ENCODE measurements around the gene NSRP1. TPM values are rescaled to one million over a fixed set of nuclear protein-coding genes. Genes with fewer than 3 reads are reported as not detected.
"Not testable (repeated sequence)": the region's sequence is repeated elsewhere in the genome, so short reads cannot be mapped to it uniquely, and the experiment has no call there.

Gene NSRP1
- polyA plus RNA-seq, 1 donor from 2014 or later, result 8.6 TPM

GRCh38 chr17:30228011-30228410 lies 111.4 kb downstream of the NSRP1 start:
- Histone ChIP-seq H2AFZ (ENCODE audit: low read depth, low read length) (no peak overlapping the region), H3K36me3 (ENCODE audit: insufficient read depth, low read length) (no peaks in the 10 kb centered on the region), H3K4me3 (ENCODE audit: low read length) (no peak overlapping the region), H3K27ac (ENCODE audit: low read length) (no peak overlapping the region), H3F3A (ENCODE audit: insufficient read depth, low read length, poor library complexity, severe bottlenecking) (no peaks in the 10 kb centered on the region), H3K79me2 (replicated peaks; ENCODE audit: insufficient read depth, low read length) (no peaks in the 10 kb centered on the region), H3K9me3 (ENCODE audit: low read length) (no peaks in the 10 kb centered on the region), H4K20me1 (ENCODE audit: insufficient read depth) (no peaks in the 10 kb centered on the region), H3K9ac (ENCODE audit: low read length) (no peak overlapping the region), H3K9me2 (ENCODE audit: insufficient read depth, low read length) (no peaks in the 10 kb centered on the region), H3K27me3 (ENCODE audit: insufficient read depth, low read depth, low read length) (peaks cover 2% of the 10 kb centered on the region), H3K4me2 (ENCODE audit: low read length) (no peak overlapping the region)
- no peak for TF ChIP-seq SMC3 (conservative IDR thresholded peaks at IDR 0.05; ENCODE audit: poor library complexity)
- TF ChIP-seq TAF1 (IDR thresholded peaks at IDR 0.05; ENCODE audit: low read depth), result no peak
- no peak for TF ChIP-seq REST (IDR thresholded peaks at IDR 0.05; ENCODE audit: borderline replicate concordance)
- no peak for TF ChIP-seq EP300 (conservative IDR thresholded peaks at IDR 0.05; ENCODE audit: poor library complexity, severe bottlenecking)
- no peak for TF ChIP-seq POLR2AphosphoS5 (IDR thresholded peaks at IDR 0.05)

GRCh38 chr17:30229012-30229411 lies 112.4 kb downstream of the NSRP1 start:
- H3K27ac ChIP-seq (ENCODE audit: low read length), result no peak overlapping the region
- H3K4me3 ChIP-seq (ENCODE audit: low read length), result no peak overlapping the region
- no peaks in the 10 kb centered on the region for H3K9me2 ChIP-seq (ENCODE audit: insufficient read depth, low read length)
- H4K20me1 ChIP-seq (ENCODE audit: insufficient read depth), result no peaks in the 10 kb centered on the region
- H3K36me3 ChIP-seq (ENCODE audit: insufficient read depth, low read length), result no peaks in the 10 kb centered on the region
- H3K9ac ChIP-seq (ENCODE audit: low read length), result no peak overlapping the region
- H3K79me2 ChIP-seq (replicated peaks; ENCODE audit: insufficient read depth, low read length), result no peaks in the 10 kb centered on the region
- no peak overlapping the region for H3K4me2 ChIP-seq (ENCODE audit: low read length)
- H2AFZ ChIP-seq (ENCODE audit: low read depth, low read length), result no peak overlapping the region
- no peaks in the 10 kb centered on the region for H3K9me3 ChIP-seq (ENCODE audit: low read length)
- TF ChIP-seq EP300 (conservative IDR thresholded peaks at IDR 0.05; ENCODE audit: poor library complexity, severe bottlenecking), result no peak
- TF ChIP-seq REST (IDR thresholded peaks at IDR 0.05; ENCODE audit: borderline replicate concordance), result no peak
- no peak for TF ChIP-seq MXI1 (conservative IDR thresholded peaks at IDR 0.05; ENCODE audit: poor library complexity, severe bottlenecking)
- TF ChIP-seq RAD21 (conservative IDR thresholded peaks at IDR 0.05), result no peak
- TF ChIP-seq POLR2AphosphoS5 (IDR thresholded peaks at IDR 0.05), result no peak
- no peak for TF ChIP-seq TAF1 (IDR thresholded peaks at IDR 0.05; ENCODE audit: low read depth)
- TF ChIP-seq SMC3 (conservative IDR thresholded peaks at IDR 0.05; ENCODE audit: poor library complexity), result no peak
- TF ChIP-seq CTCF (IDR thresholded peaks at IDR 0.05; ENCODE audit: poor library complexity, severe bottlenecking), result no peak
- no peak for TF ChIP-seq EZH2 (IDR thresholded peaks at IDR 0.05; ENCODE audit: borderline replicate concordance, insufficient read depth, low read length, poor library complexity, severe bottlenecking)
- H3K27me3 ChIP-seq (ENCODE audit: insufficient read depth, low read depth, low read length), result peaks cover 12% of the 10 kb centered on the region
- no peaks in the 10 kb centered on the region for H3F3A ChIP-seq (ENCODE audit: insufficient read depth, low read length, poor library complexity, severe bottlenecking)

GRCh38 chr17:30230009-30230408 lies 113.4 kb downstream of the NSRP1 start:
- not testable (repeated sequence) for H3K79me2 ChIP-seq (replicated peaks; ENCODE audit: insufficient read depth, low read length); H3K4me2 ChIP-seq (ENCODE audit: low read length); H3K9me2 ChIP-seq (ENCODE audit: insufficient read depth, low read length); H4K20me1 ChIP-seq (ENCODE audit: insufficient read depth); H3K9me3 ChIP-seq (ENCODE audit: low read length); H3K4me3 ChIP-seq (ENCODE audit: low read length); H3F3A ChIP-seq (ENCODE audit: insufficient read depth, low read length, poor library complexity, severe bottlenecking); H3K27ac ChIP-seq (ENCODE audit: low read length); H3K36me3 ChIP-seq (ENCODE audit: insufficient read depth, low read length); H3K9ac ChIP-seq (ENCODE audit: low read length); H2AFZ ChIP-seq (ENCODE audit: low read depth, low read length)
- peaks cover 22% of the 10 kb centered on the region for H3K27me3 ChIP-seq (ENCODE audit: insufficient read depth, low read depth, low read length)

Measured in neural cell (in vitro differentiated cells).